Metanephros (tissue), 1 donor: ENCODE measurements around the gene MYOT. TPM values are rescaled to one million over a fixed set of nuclear protein-coding genes. Genes with fewer than 3 reads are reported as not detected.

Experiments used
- total RNA-seq: library from RNA; depleted of rRNA; stranded (reverse); fragments of >200 nt; gene quantifications from one replicate; pipeline ENCODE4 v1.2.3, GENCODE V29; 2014

Gene MYOT
- total RNA-seq = 54.2 TPM

GRCh38 chr5:137867664-137868063 lies at the start of gene MYOT:
MYOT (plus strand) TSS chr5:137867860; CDS start chr5:137870652, 2,792 bp downstream.

GRCh38 chr5:137888863-137889759 lies 21.5 kb downstream of the MYOT start, which contains the start of gene PKD2L2:
PKD2L2 (plus strand) TSS chr5:137889457; CDS start chr5:137889492, 35 bp downstream.

Other genes with a start within 250 kb of the MYOT start
- 22.9 TPM for gene KLHL3, start 131.8 kb upstream of the MYOT start, total RNA-seq
- gene HNRNPA0, start 113.5 kb upstream of the MYOT start, total RNA-seq = 34.3 TPM
- gene PKD2L2, start 21.6 kb downstream of the MYOT start, total RNA-seq = 0.53 TPM
- 43.4 TPM for gene FAM13B, start 165.2 kb downstream of the MYOT start, total RNA-seq
- gene WNT8A, start 216.2 kb downstream of the MYOT start, total RNA-seq = 0.18 TPM